Activated CD8-positive, alpha-beta memory T cell treated with anti-CD3 and anti-CD28 coated beads for 48 hours (primary cell): ENCODE measurements around the gene PTPRB.

Experiments used
- DNase-seq, 3 experiments: peaks; one replicate each; pipeline ENCODE4 v3.0.0-alpha.2; 2020; ENCODE audit warnings: low read depth in 2 of 3, low spot score in 2 of 3

The PTPRB gene

GRCh38 chr12:70467476-70467875 is 169.8 kb downstream of the PTPRB start:
- no peak for DNase-seq

- DNase-seq: no peak
Measured at GRCh38 chr12:70466753-70467152, 170.5 kb downstream of the PTPRB start.
